ENCODE measurements around the gene SLC39A2. TPM values are rescaled to one million over a fixed set of nuclear protein-coding genes. Genes with fewer than 3 reads are reported as not detected.
A peak's percentile ranks its signal among the peaks of the same experiment; 100 is the strongest.

Gene SLC39A2
- total RNA-seq, 1 donor from 2014 or later = not detected

DNA sequence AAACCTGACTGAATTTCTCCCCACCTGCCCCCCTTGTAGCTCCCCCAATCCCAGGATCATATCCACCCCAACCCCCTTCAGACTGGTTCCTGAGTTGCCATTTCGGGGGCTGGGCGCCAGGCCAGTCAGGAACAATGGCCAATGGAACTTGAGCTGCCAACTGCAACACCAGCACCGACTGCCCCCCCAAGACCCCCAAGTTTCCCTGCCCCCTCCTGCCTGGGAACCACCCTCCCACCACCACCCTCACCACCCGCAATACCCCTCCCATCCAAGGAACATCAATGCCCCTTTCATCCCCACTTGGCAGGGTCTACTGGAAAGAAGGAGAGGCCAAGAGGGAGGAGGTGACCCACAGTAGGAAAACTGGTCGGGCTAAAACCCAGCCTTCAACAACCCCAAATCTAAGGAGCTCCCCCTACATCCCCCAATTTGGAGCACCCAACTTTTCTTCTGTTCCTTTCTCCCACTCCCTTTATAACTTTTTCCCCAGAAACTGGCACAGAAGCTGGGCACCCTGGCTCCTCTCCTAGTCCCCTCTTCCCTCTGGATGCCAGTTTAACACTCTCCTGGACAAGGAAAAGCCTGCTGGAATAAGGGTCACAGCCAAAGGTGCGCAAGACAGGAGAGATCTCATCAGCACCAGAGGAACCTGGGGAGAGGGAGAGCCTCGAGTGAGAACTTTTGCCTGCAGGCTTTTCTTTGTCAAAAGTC, 27.3 kb downstream of the SLC39A2 start:
- TF ChIP-seq, protein P1, sequence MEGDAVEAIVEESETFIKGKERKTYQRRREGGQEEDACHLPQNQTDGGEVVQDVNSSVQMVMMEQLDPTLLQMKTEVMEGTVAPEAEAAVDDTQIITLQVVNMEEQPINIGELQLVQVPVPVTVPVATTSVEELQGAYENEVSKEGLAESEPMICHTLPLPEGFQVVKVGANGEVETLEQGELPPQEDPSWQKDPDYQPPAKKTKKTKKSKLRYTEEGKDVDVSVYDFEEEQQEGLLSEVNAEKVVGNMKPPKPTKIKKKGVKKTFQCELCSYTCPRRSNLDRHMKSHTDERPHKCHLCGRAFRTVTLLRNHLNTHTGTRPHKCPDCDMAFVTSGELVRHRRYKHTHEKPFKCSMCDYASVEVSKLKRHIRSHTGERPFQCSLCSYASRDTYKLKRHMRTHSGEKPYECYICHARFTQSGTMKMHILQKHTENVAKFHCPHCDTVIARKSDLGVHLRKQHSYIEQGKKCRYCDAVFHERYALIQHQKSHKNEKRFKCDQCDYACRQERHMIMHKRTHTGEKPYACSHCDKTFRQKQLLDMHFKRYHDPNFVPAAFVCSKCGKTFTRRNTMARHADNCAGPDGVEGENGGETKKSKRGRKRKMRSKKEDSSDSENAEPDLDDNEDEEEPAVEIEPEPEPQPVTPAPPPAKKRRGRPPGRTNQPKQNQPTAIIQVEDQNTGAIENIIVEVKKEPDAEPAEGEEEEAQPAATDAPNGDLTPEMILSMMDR (IDR thresholded peaks at IDR 0.05; ENCODE audit: unreplicated experiment) = no peak
- Mint-ChIP-seq H3K27ac (no peak overlapping the region), H3K9me3 (ENCODE audit: low read depth) (no peaks in the 10 kb centered on the region), H3K36me3 (ENCODE audit: insufficient read depth) (peaks cover under 1% of the 10 kb centered on the region), H3K27me3 (peaks cover 9% of the 10 kb centered on the region), H3K4me3 (ENCODE audit: low read depth) (peak overlapping the region; percentile 86), H3K4me1 (ENCODE audit: low read depth) (peaks cover 24% of the 10 kb centered on the region)
- no peak for DNase-seq (ENCODE audit: low spot score, unreplicated experiment)

DNA sequence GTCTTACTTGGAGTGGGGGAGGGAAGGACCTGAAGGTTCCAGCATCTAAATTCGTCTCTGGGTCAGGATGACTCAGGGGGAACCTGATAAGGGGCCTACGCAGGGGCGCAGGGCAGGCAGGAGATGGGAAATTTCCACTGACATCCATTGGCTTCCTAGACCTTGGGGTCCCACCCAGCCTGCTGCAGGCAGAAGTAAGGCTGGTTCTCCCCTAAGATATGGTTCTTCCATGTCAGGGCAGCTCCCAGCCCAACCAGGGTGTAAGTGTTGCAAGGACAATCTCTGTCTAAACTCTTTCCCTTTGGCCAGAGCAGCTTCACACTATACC, 27.9 kb downstream of the SLC39A2 start:
- TF ChIP-seq, protein P1 (IDR thresholded peaks at IDR 0.05; ENCODE audit: unreplicated experiment) = no peak
- H3K36me3 Mint-ChIP-seq (ENCODE audit: insufficient read depth) = no peaks in the 10 kb centered on the region
- H3K4me3 Mint-ChIP-seq (ENCODE audit: low read depth) = peak overlapping the region; percentile 31
- no peak overlapping the region for H3K27ac Mint-ChIP-seq
- H3K9me3 Mint-ChIP-seq (ENCODE audit: low read depth) = no peaks in the 10 kb centered on the region
- H3K27me3 Mint-ChIP-seq = peaks cover 14% of the 10 kb centered on the region
- DNase-seq (ENCODE audit: low spot score, unreplicated experiment) = no peak
- H3K4me1 Mint-ChIP-seq (ENCODE audit: low read depth) = peaks cover 24% of the 10 kb centered on the region

DNA sequence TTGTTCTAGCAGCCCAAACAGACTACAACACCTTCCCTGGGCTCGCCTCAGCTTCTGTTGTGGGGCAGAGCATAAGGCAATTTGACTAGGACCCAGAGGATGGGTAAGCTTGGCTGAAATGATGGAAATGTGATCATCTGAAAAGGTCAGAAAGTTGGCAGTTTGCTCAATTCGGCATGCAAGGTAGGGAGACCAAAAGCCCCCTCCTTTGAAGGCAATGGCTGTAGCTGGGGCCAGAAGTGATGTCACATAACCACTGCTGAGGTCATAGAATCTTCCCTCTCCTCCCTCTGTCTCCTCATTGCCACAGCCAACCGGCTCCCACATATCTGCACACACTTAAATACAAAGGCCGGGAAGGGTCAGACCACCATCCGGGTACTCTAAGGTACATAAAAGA, 30.8 kb downstream of the SLC39A2 start, which contains the start of gene TPPP2:
TPPP2 (plus strand) TSS at position 301 of the 400 bp plus-strand sequence. CDS start 365 bp downstream, outside the sequence.
- Mint-ChIP-seq H3K4me1 (ENCODE audit: low read depth) (peaks cover 10% of the 10 kb centered on the region), H3K4me3 (ENCODE audit: low read depth) (no peak within 1 kb of the TSS), H3K36me3 (ENCODE audit: insufficient read depth) (no peaks in the 10 kb centered on the region), H3K9me3 (ENCODE audit: low read depth) (no peaks in the 10 kb centered on the region), H3K27me3 (peaks cover 15% of the 10 kb centered on the region), H3K27ac (no peak within 1 kb of the TSS)
- DNase-seq (ENCODE audit: low spot score, unreplicated experiment) = no peak
- TF ChIP-seq, protein P1 (IDR thresholded peaks at IDR 0.05; ENCODE audit: unreplicated experiment) = no peak

DNA sequence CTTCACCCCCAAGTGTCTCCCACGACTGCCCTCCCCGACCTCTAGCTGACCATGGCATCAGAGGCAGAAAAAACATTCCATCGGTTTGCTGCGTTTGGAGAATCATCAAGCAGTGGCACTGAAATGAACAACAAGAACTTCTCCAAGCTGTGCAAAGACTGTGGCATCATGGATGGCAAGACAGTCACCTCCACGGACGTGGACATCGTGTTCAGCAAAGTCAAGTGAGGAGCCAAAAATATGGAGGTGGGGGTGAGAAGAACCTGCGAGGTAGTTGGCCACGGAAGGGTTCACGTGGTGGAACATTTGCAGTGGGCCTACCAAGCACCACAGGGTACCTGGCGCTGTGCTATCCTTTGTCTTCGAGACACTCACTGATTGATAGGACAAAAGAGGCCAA, 31.4 kb downstream of the SLC39A2 start:
- H3K27me3 Mint-ChIP-seq = peaks cover 18% of the 10 kb centered on the region
- TF ChIP-seq, protein P1 (IDR thresholded peaks at IDR 0.05; ENCODE audit: unreplicated experiment) = no peak

GRCh38 chr14:21032326-21033132, 33.4 kb downstream of the SLC39A2 start:
- no peak overlapping the region for H3K27ac Mint-ChIP-seq
- H3K4me3 Mint-ChIP-seq (ENCODE audit: low read depth) = no peak overlapping the region
- H3K36me3 Mint-ChIP-seq (ENCODE audit: insufficient read depth) = no peaks in the 10 kb centered on the region
- no peaks in the 10 kb centered on the region for H3K4me1 Mint-ChIP-seq (ENCODE audit: low read depth)
- DNase-seq (ENCODE audit: low spot score, unreplicated experiment) = no peak
- TF ChIP-seq, protein P1 (IDR thresholded peaks at IDR 0.05; ENCODE audit: unreplicated experiment) = no peak
- peaks cover 18% of the 10 kb centered on the region for H3K27me3 Mint-ChIP-seq
- H3K9me3 Mint-ChIP-seq (ENCODE audit: low read depth) = no peaks in the 10 kb centered on the region

More for the DNA sequence above, 31.4 kb downstream of the SLC39A2 start:
- Mint-ChIP-seq H3K9me3 (ENCODE audit: low read depth) (no peaks in the 10 kb centered on the region), H3K4me1 (ENCODE audit: low read depth) (peaks cover 10% of the 10 kb centered on the region), H3K4me3 (ENCODE audit: low read depth) (no peak overlapping the region), H3K27ac (no peak overlapping the region), H3K36me3 (ENCODE audit: insufficient read depth) (no peaks in the 10 kb centered on the region)
- no peak for DNase-seq (ENCODE audit: low spot score, unreplicated experiment)
